GM12878 (cell line): Measurements from ENCODE around the gene AKT1.

ENCODE experiments used
- KDM1A ChIP-seq: fragments of 200-600 bp; sonication (generic); IDR thresholded peaks from 2 replicates; pipeline ENCODE4 v1.6.1; 2016; ENCODE audit warnings: borderline replicate concordance
- POLR2A ChIP-seq: IDR thresholded peaks from 2 replicates; pipeline ENCODE4 v1.6.1; 2011; ENCODE audit warnings: low read depth, mild to moderate bottlenecking, low read length
- TCF12 ChIP-seq: IDR thresholded peaks from 2 replicates; pipeline ENCODE4 v1.6.1; 2011; ENCODE audit warnings: low read depth, mild to moderate bottlenecking, low read length

DNA sequence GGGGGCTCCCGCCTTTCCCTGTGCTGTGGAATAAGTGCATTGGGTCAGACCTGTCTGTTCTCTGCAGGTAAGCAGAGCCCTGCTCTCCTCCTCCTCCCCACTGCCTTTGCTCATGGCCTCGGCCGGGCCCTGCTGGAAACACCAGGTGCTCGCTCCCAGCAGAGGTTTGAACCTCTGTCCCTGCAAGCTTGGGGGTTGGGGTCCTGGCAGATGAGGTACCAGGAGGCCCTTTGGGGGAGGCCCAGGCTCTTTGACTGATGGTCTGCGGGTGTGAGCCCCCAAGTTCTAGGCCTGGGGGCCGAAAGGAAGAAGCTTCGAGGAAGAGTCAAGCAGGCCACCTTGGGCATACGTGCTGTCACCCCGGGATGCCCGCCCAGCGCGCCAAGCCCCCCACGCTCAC, 47.5 kb upstream of the AKT1 start:
- no peak for TF ChIP-seq TCF12
- no peak for TF ChIP-seq POLR2A
- TF ChIP-seq KDM1A = no peak
